D341Med (cell line): ENCODE data around the gene AFF3.
"Not testable (repeated sequence)": the region's sequence is repeated elsewhere in the genome, so short reads cannot be mapped to it uniquely, and the experiment has no call there.

Source experiments
- DNase-seq: peaks from one replicate; pipeline ENCODE4 v3.0.0; 2012; ENCODE audit warnings: low spot score

The AFF3 gene

GRCh38 chr2:100106460-100106859 lies 35.9 kb downstream of the AFF3 start:
- DNase-seq, result no peak

- no peak for DNase-seq
These were observed 36.7 kb downstream of the AFF3 start for GRCh38 chr2:100105678-100106054.

- peak; percentile 70 for DNase-seq
These were observed 37.4 kb downstream of the AFF3 start for GRCh38 chr2:100104718-100105677.

- DNase-seq, result not testable (repeated sequence)
These were observed 38.1 kb downstream of the AFF3 start for GRCh38 chr2:100104265-100104664.

- not testable (repeated sequence) for DNase-seq
These were observed 38.7 kb downstream of the AFF3 start for GRCh38 chr2:100103527-100104252.

- DNase-seq, result not testable (repeated sequence)
These were observed 39.8 kb downstream of the AFF3 start for GRCh38 chr2:100102466-100103180.

- DNase-seq, result not testable (repeated sequence)
These were observed 43.5 kb downstream of the AFF3 start for GRCh38 chr2:100098855-100099254.

GRCh38 chr2:100097611-100098294 lies 44.6 kb downstream of the AFF3 start:
- DNase-seq, result not testable (repeated sequence)

- not testable (repeated sequence) for DNase-seq
These were observed 46.5 kb downstream of the AFF3 start for GRCh38 chr2:100095845-100096244.

- DNase-seq, result not testable (repeated sequence)
These were observed 50.6 kb downstream of the AFF3 start for GRCh38 chr2:100091807-100092206.

- DNase-seq, result not testable (repeated sequence)
These were observed 56.6 kb downstream of the AFF3 start for GRCh38 chr2:100085744-100086143.

GRCh38 chr2:100083421-100084216 lies 58.8 kb downstream of the AFF3 start:
- not testable (repeated sequence) for DNase-seq

- not testable (repeated sequence) for DNase-seq
These were observed 60.0 kb downstream of the AFF3 start for GRCh38 chr2:100082302-100082978.

GRCh38 chr2:100077935-100078334 lies 64.5 kb downstream of the AFF3 start:
- no peak for DNase-seq

- DNase-seq, result no peak
These were observed 64.9 kb downstream of the AFF3 start for GRCh38 chr2:100077456-100077855.

GRCh38 chr2:100075532-100075931 lies 66.9 kb downstream of the AFF3 start:
- DNase-seq, result no peak

GRCh38 chr2:100073110-100073509 lies 69.3 kb downstream of the AFF3 start:
- DNase-seq, result no peak

- no peak for DNase-seq
These were observed 69.9 kb downstream of the AFF3 start for GRCh38 chr2:100072503-100072902.

- no peak for DNase-seq
These were observed 70.9 kb downstream of the AFF3 start for GRCh38 chr2:100071335-100072043.

- no peak for DNase-seq
These were observed 72.3 kb downstream of the AFF3 start for GRCh38 chr2:100070078-100070477.
